ENCODE results near the gene SLC1A2. TPM values are rescaled to one million over a fixed set of nuclear protein-coding genes. Genes with fewer than 3 reads are reported as not detected.
A peak's percentile ranks its signal among the peaks of the same experiment; 100 is the strongest.

SLC1A2 gene
- total RNA-seq, 6 experiments from 2014 or later = 1.7 to 2.4 (median 2.1) TPM

- Mint-ChIP-seq H3K4me1 (ENCODE audit: low read depth) (peaks cover 95% of the 10 kb centered on the region), H3K27ac (peak overlapping the region; percentile 66), H3K9me3 (peaks cover 11% of the 10 kb centered on the region; the same call in 1 of the 2 replicates), H3K4me3 (0 out of 2 replicates have a peak overlapping the region, but pooled peaks have one; percentile 0), H3K27me3 (ENCODE audit: insufficient read depth) (peaks cover 37% of the 10 kb centered on the region), H3K36me3 (ENCODE audit: low read depth) (peaks cover 60% of the 10 kb centered on the region)
- DNase-seq = no peak
- no peak for TF ChIP-seq CTCF (IDR thresholded peaks at IDR 0.05)
These were observed 186.4 kb downstream of the SLC1A2 start for GRCh38 chr11:35232891-35233330.

GRCh38 chr11:35231076-35231860, 188.1 kb downstream of the SLC1A2 start:
- peak overlapping the region; percentile 66 for H3K27ac Mint-ChIP-seq
- no peak for TF ChIP-seq CTCF (IDR thresholded peaks at IDR 0.05)
- H3K27me3 Mint-ChIP-seq (ENCODE audit: insufficient read depth) = peaks cover 42% of the 10 kb centered on the region
- peak overlapping the region; percentile 24; the same call in 1 of the 2 replicates for H3K4me3 Mint-ChIP-seq
- DNase-seq = no peak
- peaks cover 90% of the 10 kb centered on the region for H3K4me1 Mint-ChIP-seq (ENCODE audit: low read depth)
- H3K9me3 Mint-ChIP-seq = peaks cover 11% of the 10 kb centered on the region; the same call in 1 of the 2 replicates
- peaks cover 73% of the 10 kb centered on the region for H3K36me3 Mint-ChIP-seq (ENCODE audit: low read depth)

GRCh38 chr11:35230388-35230787, 189.0 kb downstream of the SLC1A2 start:
- peaks cover 11% of the 10 kb centered on the region; the same call in 1 of the 2 replicates for H3K9me3 Mint-ChIP-seq
- peaks cover 49% of the 10 kb centered on the region for H3K27me3 Mint-ChIP-seq (ENCODE audit: insufficient read depth)
- peak overlapping the region; percentile 66; the same call in 1 of the 2 replicates for H3K27ac Mint-ChIP-seq
- H3K4me1 Mint-ChIP-seq (ENCODE audit: low read depth) = peaks cover 88% of the 10 kb centered on the region
- peaks cover 79% of the 10 kb centered on the region for H3K36me3 Mint-ChIP-seq (ENCODE audit: low read depth)
- DNase-seq = no peak
- H3K4me3 Mint-ChIP-seq = no peak overlapping the region
- TF ChIP-seq CTCF (IDR thresholded peaks at IDR 0.05) = no peak

DNA sequence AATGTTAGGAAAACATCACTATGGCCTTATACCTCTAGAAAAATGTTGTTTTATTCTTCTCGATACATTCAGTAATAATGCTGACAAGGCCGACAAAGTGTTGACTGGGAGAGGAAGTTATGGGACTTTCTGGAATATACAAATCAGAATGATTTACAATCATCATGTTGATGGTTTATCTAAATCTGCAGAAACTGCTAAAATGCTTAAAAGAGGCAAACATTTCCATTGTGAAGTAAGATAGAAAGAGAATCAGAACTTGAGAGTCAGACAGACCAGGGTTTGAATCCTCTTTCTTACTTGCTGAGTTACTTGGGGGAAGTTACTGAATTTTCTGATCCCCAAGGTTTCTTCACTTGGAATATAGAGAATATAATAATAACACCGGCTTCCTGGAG, 191.0 kb downstream of the SLC1A2 start:
- Mint-ChIP-seq H3K4me3 (no peak overlapping the region; the same call in 1 of the 2 replicates), H3K27ac (peak overlapping the region; percentile 94)

More for the DNA sequence above, 191.0 kb downstream of the SLC1A2 start:
- H3K9me3 Mint-ChIP-seq = peaks cover 8% of the 10 kb centered on the region; the same call in 1 of the 2 replicates
- peaks cover 84% of the 10 kb centered on the region for H3K4me1 Mint-ChIP-seq (ENCODE audit: low read depth)
- TF ChIP-seq CTCF (IDR thresholded peaks at IDR 0.05) = no peak
- H3K27me3 Mint-ChIP-seq (ENCODE audit: insufficient read depth) = peaks cover 51% of the 10 kb centered on the region
- H3K36me3 Mint-ChIP-seq (ENCODE audit: low read depth) = peaks cover 91% of the 10 kb centered on the region
- no peak for DNase-seq

Measured in HFFc6 (cell line).